ENCODE measurements around the gene PRR23E.

PRR23E gene

DNA sequence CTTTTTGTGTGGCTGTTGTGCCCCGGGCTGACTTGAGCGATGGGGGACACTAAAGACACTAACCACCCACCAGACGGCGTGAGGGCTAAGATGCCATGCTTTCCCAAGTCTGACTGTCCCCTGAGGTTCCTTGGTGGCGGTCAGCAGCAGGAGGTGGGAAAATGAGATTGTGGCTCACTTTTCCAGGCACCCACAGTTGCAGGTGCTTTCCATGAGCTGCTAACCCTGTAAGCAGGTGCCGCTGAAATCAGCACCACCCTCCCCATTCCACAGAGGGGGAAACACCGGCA, 17.7 kb downstream of the PRR23E start:
- no peak for DNase-seq

DNA sequence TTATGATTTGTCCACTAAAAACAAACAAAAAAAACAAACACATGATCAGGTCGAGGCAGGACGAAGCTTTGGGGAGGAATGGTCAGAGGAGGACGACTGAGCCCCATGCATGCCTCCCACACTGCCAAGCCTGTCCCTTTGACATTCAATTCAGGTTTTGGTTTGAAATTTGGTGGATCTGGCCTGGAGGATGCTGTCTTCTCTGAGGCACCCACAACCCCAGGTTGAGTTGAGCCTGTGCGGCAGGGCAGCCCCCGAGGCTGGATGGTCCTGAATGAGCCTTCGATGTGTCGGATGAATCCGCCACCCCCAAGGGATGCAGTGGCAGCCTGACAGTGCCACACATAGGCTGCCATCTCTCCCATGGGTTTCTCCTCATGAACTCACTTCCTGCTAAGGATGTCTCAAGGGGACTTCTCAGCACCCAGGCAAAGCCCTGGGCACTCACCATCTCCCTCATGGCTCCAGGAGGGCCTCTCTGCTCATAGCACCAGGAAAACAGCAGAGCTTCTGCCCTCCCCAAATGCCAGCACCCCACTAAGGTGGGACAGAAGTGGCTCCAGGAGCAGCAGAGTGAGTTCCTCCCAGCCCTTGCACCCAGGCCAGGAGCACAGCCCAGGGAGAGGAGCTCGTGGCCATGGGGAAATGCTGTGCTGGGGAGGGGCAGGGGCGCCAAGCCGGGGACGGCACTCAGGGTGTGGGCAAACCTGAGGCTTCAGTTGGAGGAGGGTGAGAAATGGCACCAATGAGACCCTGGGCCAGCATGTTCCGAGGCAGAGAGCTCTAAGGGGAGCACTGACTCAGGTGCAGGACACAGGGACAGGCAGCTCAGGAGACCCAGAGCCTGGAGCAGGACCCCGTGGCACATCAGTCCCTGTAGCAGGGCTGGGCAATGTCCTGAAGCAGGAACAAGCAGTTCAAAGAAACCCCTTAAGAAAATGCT, 18.5 kb downstream of the PRR23E start:
- DNase-seq: no peak

DNA sequence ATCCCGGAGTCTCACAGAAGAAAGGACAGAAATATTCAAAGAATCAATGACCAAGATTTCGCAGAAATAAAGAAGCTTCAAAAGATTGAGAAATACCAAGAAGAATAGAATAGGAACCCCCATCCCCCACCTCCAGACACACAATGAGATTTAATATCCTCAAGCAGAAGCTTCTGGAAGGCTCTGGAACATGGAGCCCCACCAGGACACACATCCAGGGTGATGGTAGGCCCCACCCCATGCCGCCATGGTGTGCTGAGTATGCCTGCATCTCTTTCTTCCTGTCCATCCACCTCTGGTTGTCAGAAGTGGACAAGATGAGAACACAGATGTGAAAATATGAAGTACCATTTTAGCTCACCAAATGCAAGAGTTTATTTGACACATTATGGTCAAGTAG, 19.3 kb downstream of the PRR23E start:
- no peak for DNase-seq

DNA sequence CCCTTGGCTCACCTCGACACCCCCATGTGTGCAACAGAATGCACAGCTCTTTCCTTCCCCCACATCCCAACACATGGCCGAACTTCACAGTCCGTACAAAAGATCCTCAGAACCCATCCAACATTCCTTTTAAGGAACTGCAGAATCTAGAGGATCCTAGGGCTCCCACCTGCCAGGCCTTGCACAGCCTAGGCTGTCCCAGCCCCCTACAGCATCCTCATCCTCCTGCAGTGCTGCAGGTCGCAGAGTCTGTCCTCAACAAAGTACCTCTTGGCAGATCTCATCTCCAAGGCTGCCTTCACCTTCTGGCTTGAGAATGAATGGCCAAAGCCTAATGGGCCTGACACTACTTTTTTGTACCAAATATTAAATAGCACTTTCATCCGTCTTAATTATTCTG, 19.8 kb downstream of the PRR23E start:
- no peak for DNase-seq

DNA sequence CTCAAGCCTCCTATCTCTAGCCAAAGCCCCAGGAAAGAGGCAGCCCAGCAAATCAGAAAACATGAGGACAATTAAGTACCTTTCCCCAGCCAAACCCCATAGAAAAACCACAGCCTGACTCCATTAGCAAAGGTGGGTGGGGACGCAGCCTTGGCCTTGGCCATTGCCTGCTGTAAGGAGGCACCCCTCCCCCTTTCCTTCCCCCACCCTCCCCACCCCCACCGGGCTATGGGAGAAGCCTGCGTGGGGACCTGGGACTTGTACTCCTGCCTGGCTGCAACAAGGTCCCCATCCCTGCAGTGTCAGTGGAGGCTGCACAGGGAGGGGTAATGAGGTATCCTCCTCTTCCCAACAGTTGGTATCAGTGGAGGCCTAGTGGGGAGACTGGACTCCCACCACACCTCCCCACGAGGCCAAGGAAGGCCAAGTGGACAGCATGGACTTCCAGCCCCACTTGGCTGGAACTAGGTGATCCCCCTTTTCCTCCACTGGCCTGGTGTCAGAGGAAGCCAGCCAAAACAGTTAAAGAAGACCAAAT, 20.5 kb downstream of the PRR23E start:
- no peak for DNase-seq

DNA sequence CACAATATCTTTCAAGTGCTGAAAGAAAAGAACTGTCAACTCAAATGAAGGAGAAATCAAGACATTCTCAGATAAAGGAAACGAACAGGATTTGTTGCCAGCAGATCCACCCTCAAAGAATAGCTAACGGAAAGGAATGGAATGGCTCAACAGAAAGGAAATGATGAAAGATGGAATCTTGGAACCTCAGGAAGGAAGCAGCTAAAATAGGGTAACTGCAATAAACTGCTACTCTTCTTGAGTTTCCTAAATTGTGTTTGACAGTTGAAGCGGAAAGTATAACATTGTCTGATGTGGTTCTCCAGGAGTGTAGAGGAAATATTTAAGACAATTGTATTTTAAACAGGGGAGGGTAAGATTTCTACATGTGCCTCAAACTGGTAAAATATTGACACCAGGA, 22.0 kb downstream of the PRR23E start:
- DNase-seq: no peak

DNA sequence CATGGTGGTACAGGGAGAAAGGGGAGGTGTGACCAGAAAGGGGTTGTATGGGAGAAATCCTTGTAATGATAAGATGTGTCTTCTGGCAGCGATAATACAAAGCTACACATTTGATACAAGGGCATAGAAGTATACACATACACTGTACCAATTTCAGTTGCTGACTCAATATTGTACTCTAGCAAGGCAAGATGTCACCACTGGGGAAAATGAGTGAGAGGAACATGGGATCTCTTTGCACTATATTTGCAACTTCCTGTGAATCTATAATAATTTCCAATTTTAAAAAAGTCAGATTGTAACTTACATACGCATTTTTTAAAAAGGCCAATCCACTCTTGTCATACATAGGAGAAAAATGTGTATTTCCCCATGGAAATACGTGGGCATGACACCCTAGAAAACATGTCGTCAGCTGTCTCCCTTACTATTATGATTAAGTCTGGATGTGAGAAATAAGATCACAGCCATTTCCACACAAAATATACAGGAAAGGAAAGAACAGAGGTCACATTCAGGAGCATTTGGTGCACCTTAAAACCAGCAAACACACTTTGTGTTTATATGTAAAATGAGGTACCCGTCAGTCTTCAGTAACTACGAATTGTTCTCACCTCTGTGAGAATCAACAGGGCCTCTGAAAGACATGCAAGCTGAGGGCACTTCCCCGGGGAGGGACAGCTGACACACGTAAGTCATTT, 22.9 kb downstream of the PRR23E start:
- DNase-seq: peak in 2 of 3 donors; percentile 16 to 42

DNA sequence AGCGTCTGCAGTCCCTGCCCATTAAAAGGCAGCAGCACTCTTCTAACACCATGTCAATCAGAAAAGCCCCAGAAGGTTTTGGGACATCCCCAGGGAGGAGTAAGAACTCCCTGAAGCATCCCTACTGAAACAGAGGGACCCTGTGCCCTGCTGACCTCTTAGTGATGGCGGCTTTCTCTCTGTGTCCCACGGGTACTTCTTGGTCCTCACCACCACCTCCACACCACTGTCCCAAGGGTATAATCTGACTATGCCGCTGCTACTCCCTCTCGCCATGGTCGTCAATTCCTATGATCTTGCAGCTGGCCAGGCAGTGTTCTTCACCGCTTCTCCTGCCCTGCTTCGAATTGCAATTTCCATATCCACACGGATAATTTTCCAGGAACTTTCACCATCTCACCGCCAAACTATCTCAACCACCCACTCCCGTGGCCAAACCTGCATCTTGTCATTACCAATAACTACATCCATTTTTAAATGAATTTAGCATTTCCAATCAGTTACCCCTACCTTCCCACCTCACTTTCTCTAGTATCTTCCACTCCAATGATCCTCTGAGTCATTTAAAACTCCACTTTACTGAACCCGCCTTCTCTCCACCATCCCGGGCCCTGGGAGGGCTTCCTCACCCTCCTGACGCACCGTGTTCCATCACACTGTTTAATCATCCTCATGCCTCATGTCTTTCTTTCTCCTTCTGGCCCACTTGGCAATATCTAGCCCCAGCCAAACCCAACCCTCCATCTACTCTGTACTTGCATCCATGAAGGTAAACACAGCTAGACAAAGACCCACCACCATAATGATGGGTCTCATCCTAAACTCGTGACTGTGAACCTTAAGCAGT, 23.7 kb downstream of the PRR23E start:
- no peak for DNase-seq

DNA sequence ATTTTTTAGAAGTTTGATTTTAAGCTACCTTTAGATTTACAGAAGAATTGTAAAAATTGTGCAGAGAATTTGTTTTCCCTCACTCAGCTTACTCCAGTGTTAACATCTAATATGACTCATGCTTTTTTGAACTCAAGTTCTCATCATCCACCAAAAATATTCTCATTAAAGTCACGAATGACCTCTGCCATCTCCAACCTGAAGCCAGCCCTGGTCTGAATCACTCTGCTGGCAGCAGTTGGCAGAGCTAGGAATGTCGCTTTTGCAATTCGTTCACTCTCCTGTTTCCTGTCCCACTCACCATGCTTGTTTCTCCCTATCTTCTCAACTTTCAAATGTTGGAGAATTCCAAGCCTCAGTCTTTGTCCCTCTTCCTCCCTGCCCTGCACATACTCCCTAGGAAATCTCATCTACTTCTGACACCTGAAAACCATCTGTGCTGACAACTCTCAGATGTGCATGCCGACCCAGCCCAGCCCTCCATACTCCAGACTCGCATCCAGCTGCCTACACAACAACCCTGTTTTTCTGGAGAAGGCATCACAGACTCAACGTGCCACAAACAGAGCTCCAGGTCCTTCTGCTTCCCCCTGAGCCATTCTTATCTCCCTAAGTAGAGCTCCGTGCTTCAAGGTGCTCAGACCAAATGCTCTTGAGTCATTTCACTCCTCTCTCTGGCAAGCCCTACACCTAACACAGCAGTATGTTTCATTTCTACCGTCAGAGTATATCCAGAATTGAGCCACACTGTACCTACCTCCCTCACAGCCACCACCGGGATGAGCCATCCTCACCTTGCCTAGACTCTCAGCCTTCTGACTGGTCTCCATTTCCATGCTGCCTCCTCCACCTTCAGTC, 24.9 kb downstream of the PRR23E start:
- DNase-seq: peak in 1 of 3 donors; percentile 25

DNA sequence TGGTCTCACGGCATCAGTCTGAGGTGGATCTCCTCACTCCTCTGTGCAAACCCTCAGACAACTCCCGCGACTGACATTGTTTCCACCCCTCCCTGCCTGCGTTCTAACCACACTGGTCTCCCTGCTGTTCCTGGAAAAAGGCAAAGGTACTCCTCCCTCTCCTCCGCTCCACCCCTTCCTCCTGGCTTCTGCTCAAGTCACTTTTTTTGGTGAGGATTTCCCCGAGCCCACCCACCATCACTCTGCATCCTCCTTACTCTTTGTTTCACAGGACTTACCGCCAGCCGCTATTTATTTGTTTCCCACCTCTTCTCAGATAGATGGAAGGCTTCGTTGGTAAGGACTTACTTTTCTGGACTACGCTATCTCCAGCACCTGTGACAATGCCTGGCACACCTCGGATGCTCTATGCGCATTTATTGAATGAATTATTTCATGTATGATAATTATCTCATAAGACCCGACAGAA, 25.6 kb downstream of the PRR23E start:
- DNase-seq: no peak

DNA sequence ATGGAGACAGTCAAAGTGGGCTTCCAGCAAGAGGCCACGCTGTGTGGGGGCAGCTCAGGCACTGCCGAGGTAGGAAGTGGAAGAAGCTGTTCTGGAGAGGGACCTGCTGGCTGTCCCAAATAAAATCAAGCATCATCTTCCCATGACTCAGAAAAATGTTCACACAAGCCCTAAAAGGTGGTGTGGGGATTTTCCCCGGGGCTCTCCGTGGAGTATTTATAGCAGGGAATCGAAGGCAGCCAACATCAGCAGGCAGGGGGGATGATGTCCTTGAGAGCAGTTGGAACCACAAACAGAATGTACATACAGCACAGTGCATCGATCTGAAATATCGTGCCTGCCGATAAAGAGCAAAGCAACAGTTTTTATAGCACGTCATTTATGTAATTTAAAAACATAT, 27.6 kb downstream of the PRR23E start:
- peak in 2 of 3 donors; percentile 35 to 39 for DNase-seq

DNA sequence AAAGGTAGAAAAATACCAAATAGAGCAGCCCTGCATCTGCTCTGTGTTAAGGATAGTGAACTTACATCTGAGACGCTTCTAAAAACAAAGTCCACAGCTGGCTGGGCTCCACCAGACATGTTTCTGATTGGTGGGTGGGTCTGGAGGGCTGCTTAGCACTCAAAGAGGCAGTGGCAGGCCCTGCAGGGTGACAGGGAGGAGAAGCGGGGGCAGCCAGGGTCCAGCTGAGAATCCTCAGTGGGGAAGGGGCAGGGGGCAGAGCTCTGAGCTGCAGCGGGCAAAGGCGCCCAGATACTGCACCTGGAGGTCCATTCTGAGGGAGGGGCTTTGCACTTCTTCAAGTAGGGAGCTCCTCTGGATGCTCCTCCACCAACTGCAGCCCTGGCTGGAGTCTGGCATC, 28.1 kb downstream of the PRR23E start:
- DNase-seq: no peak

DNA sequence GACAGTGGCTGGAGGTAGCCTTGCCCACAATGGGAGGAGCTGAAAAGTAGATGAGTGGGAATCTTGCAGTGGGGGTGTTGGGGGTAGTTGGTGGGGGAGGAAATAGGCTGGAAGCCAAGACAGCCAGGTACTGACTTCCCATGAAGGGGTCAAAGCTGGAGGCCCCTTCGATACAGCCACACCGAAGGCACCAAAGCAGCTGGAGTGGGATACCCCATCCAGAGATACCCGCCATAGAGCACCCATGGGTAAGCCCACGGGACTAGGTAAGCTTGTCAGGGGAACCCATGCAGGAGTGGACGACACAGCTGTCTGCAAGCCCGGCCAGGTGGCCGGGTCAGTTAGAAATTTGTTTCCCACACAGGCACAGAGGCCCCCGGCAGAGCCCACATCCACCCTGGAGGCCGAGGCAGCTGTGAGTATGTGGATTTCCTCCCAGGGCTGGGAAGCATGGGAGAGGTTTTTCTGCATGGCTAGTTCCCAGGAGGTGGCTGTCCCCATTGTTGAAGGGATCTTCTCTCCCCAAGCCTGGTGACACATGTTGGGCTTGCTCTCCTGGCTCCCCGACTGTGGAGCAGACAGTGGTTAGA, 28.6 kb downstream of the PRR23E start:
- DNase-seq: no peak

DNA sequence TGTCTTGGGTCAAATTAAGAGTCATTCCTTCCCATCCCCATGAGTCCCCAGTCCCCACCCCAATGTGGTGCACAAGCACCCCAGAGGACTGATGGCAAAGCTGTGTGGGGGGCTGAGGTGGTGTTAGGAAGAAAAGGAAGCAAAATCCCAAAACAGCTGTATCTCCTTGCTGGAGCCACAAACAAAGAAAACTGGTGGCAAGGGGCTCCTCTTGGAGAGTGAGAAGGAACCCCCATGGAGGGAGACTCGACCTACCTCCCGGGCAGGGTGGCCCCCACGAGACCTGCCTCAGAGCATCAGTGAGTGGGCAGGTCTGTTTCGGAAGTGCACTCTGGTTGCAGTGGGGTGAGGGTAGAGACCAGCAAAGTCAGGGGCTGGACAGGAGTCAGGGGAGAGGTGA, 29.2 kb downstream of the PRR23E start:
- no peak for DNase-seq

DNA sequence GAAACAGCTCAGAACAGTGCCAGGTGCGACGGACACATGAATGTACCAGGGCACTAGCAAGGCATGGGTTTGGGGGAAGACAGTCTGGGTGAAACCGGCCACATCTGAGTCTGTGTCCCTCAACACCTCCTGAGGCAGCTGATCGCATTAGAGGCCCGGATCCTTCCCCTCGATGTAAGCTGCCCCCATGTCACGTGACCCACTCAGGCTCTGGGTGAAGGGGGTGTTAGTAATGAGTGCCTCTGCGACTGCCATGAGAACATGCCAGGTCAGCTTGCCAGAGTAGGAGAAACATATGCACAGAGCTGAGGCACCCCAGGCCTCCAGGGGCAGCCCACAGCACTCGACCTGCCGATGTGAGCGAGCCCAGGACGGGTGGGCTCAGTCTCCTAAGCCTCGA, 29.7 kb downstream of the PRR23E start:
- DNase-seq: no peak

DNA sequence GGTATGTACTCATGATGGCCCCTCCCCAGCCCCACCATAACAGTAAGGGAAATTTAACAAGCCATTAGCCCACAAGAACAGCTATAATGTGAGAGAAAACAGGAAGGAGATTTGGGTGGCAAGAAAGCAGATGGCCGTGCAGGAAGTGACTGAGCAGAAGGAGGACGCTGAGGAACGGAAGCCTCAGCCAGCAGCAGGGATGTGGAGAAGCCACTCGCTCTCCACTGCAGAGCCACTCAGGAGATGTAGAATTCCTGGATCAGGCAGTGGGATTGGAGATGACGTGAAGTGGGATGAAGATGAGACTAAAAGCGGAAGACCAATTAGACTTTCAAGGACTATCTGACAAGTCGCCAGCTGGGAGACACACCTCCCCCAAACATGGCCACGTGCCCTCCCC, 31.2 kb downstream of the PRR23E start:
- DNase-seq: peak; percentile 35 to 44 (median 35)

DNA sequence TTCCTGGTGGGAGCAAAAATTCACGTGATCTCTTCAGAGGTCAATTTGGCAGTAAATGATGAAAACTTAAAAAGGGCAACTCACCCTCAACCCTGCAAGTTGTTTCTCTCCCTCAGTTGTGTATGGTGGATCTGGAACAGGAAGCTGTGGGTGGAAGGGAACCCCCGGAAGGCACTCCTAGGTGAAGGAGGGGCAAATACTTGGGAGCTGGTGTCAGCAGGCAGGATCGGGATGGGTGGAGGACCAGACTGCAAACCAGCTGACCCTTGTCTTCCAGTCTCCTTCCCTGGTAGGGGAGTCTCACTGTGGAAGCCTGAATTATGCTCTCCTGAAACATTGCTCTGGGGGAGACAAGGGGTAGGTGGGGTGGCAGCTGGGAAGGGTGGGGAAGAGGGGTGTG, 33.5 kb downstream of the PRR23E start:
- peak in 1 of 3 donors; percentile 36 for DNase-seq

DNA sequence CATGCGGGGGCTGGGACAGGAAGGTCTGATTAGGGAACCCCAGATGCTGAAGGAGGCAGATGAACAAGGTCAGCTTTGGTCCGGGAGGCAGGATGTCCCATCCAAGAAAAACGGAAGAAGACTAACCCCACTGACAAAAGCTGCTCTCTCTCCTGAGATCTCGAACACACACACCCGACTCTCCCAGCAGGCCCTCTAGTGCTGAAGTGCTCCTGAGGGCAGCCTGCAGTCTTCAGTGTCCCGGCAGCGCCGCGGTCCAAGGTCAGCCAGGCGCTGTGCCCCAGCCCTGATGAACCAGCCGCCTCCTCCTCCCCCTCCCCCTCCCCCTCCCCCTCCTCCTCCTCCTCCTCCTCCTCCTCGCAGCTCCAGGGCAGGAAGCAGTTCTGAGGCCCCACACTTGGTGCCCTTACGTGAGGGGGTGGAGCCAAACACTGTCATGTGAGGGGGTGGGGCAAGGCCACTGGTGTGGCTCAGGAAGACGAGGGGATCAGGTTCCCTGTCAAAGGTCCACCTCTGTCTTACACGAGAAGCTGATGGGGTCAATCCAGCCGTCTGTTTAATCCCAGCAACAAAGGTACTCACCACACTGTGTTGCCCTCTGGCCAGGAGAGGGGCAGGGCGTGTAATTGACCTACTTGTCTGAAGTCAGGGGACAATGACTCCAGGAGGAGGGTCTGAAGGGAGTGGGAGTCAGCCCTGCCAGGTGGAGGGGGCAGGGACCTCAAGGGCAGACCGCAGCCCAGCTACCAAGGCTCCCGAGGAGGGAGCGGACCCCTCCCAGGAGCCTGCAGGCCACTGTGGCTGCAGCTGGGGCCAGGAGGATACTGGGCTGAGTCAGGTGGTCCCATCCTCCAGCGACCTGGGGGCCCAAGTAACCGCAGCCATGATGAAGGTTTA, 34.3 kb downstream of the PRR23E start:
- peak in 1 of 3 donors; percentile 35 for DNase-seq

DNA sequence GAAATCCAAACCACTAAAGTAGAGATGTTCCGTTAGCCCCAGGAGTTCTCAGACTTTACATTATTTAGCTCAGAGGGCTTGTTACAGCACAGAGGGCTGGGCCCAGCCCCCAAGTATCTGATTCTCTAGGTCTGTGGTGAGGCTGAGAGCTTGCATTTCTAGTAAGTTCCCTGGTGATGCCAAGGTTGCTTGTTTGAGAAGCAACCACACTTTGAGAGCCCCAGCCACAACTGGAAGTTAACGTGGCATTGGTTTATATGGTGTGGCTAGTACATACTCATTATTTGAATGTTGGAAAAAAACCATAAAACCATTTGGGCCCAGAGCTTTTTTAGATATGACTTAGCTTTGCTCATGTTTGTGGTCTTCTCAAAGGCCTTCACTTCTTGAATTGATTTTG, 35.9 kb downstream of the PRR23E start:
- no peak for DNase-seq

DNA sequence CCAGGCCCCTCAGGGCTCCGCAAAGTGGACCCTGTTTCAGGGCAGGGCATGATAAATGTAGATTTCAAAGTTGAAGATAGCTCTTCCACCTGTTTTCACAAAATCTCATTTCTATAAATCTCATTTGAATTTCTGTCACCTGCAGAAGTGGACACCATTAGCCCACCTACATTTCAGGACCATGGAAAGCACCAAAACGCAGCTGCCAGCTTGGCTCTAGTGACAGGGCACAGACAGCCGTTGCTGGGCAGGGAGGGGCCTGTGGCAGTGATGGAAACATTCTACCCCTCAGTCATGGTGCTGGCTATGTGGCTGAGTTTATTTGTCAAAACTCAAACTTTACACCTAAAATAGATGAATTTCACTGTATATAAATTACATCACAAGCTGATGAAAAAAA, 40.4 kb downstream of the PRR23E start:
- peak in 1 of 3 donors; percentile 24 for DNase-seq

DNA sequence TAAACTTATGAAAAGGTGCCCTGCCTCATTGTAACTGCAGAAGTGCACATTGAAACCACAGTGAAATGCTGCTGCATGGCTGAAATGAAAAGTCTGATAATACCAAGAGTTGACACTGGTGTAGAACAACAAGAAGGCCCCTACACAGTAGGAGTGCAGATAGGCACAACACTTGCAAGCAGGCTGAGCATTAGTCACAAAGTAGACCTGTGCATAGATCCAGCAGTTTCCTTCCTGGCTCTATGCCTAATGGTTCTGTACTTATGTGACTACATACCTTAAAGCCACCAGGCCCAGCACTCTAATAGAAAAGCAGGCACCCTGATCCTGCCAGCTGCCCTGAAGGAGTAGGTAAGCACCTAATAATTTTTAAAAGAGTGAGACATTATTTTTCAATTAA, 41.8 kb downstream of the PRR23E start:
- no peak for DNase-seq
